Hematopoietic multipotent progenitor cell treated with erythropoietin and hydrocortisone succinate and interleukin-3 and kit ligand, for 6 days (in vitro differentiated cells): ENCODE measurements around the gene ACTG1.
A peak's percentile ranks its signal among the peaks of the same experiment; 100 is the strongest.
"Not testable (repeated sequence)": the region's sequence is repeated elsewhere in the genome, so short reads cannot be mapped to it uniquely, and the experiment has no call there.

Experiments used
- DNase-seq: peaks from one replicate; pipeline ENCODE4 v3.0.0-alpha.2; 2015

Gene ACTG1

GRCh38 chr17:81531998-81532404 is 19.4 kb upstream of the ACTG1 start:
- DNase-seq = not testable (repeated sequence)

- DNase-seq = not testable (repeated sequence)
These were observed 18.4 kb upstream of the ACTG1 start for GRCh38 chr17:81531013-81531412.

- no peak for DNase-seq
These were observed 16.8 kb upstream of the ACTG1 start for GRCh38 chr17:81529437-81529803.

GRCh38 chr17:81528651-81529436 is 16.2 kb upstream of the ACTG1 start:
- no peak for DNase-seq

- DNase-seq = no peak
These were observed 15.7 kb upstream of the ACTG1 start for GRCh38 chr17:81528384-81528650.

- DNase-seq = no peak
These were observed 15.2 kb upstream of the ACTG1 start, which contains the start of gene FSCN2 for GRCh38 chr17:81527591-81528383. TSS of gene FSCN2 (plus strand) at chr17:81528377. CDS start at chr17:81528532, 155 bp downstream.

- DNase-seq = no peak
These were observed 14.3 kb upstream of the ACTG1 start for GRCh38 chr17:81526662-81527571.

- no peak for DNase-seq
These were observed 12.2 kb upstream of the ACTG1 start for GRCh38 chr17:81524865-81525159.

- DNase-seq = no peak
These were observed 11.7 kb upstream of the ACTG1 start for GRCh38 chr17:81524039-81524864.

- DNase-seq = no peak
These were observed 10.9 kb upstream of the ACTG1 start for GRCh38 chr17:81523402-81524038.

GRCh38 chr17:81522491-81523401 is 10.1 kb upstream of the ACTG1 start:
- peak; percentile 71 for DNase-seq

GRCh38 chr17:81520021-81520901 is 7.7 kb upstream of the ACTG1 start:
- no peak for DNase-seq

GRCh38 chr17:81519284-81520020 is 6.9 kb upstream of the ACTG1 start:
- no peak for DNase-seq

GRCh38 chr17:81518785-81519283 is 6.2 kb upstream of the ACTG1 start:
- DNase-seq = no peak

- DNase-seq = no peak
These were observed 5.7 kb upstream of the ACTG1 start for GRCh38 chr17:81518113-81518784.

- no peak for DNase-seq
These were observed 4.9 kb upstream of the ACTG1 start for GRCh38 chr17:81517339-81518112.

- DNase-seq = no peak
These were observed 4.4 kb upstream of the ACTG1 start for GRCh38 chr17:81517009-81517338.

GRCh38 chr17:81516439-81516838 is 3.8 kb upstream of the ACTG1 start:
- no peak for DNase-seq
